PC-3 (cell line): ENCODE data around the gene FBXO45. TPM values are rescaled to one million over a fixed set of nuclear protein-coding genes. Genes with fewer than 3 reads are reported as not detected.

ENCODE experiments used
- ATAC-seq: fragments of 200-7000 bp; cut with Tn5 transposase; 2 replicates; pipeline ENCODE4 v1.9.1; 2020; ENCODE audit warnings: mild to moderate bottlenecking, moderate library complexity
- BruUV-seq: library from RNA; stranded (reverse); fragments of 400-500 nt; replicated peaks from 2 replicates; lab custom pipeline; 2021; lab: Mats Ljungman, UMichigan
- CTCF ChIA-PET: fragments of 300-600 bp; sonication (Branson Sonifier 250); formaldehyde crosslinking; loops from one replicate; lab custom pipeline; 2022; ENCODE audit warnings: antibody characterized with exemption; lab: Charles Lee
- POLR2A ChIA-PET: fragments of 300-600 bp; sonication (Branson Sonifier 250); formaldehyde crosslinking; loops from one replicate; lab custom pipeline; 2022; ENCODE audit warnings: antibody characterized with exemption; ENCODE audit not compliant: unreplicated experiment; lab: Charles Lee
- DNase-seq: peaks from one replicate; pipeline ENCODE4 v3.0.0-alpha.2; 2015
- H2AFZ ChIP-seq: fragments of 300-600 bp; sonication (generic); 2 replicates; pipeline ENCODE4 v1.6.0; 2016; ENCODE audit warnings: antibody characterized with exemption, low read length
- H3F3A ChIP-seq: fragments of 300-600 bp; sonication (generic); one replicate; pipeline ENCODE4 v1.6.0; 2017; ENCODE audit warnings: antibody characterized with exemption, low read length, control low read depth, mild to moderate bottlenecking; ENCODE audit not compliant: unreplicated experiment
- H3K27ac ChIP-seq: fragments of 300-600 bp; sonication (generic); 2 replicates; pipeline ENCODE4 v1.5.1; 2016; ENCODE audit warnings: mild to moderate bottlenecking, low read length
- H3K27me3 ChIP-seq: fragments of 300-600 bp; sonication (generic); 2 replicates; pipeline ENCODE4 v1.6.1; 2016; ENCODE audit warnings: low read length, mixed read lengths
- H3K36me3 ChIP-seq: fragments of 300-600 bp; sonication (generic); 2 replicates; pipeline ENCODE4 v1.6.1; 2016; ENCODE audit warnings: low read depth, mixed run types, low read length, mixed read lengths
- H3K4me1 ChIP-seq: fragments of 300-600 bp; sonication (generic); 2 replicates; pipeline ENCODE4 v1.5.1; 2016; ENCODE audit warnings: low read length; ENCODE audit not compliant: insufficient read depth
- H3K4me2 ChIP-seq: fragments of 300-600 bp; sonication (generic); 2 replicates; pipeline ENCODE4 v1.6.0; 2016; ENCODE audit warnings: low read length
- H3K4me3 ChIP-seq: fragments of 300-600 bp; sonication (generic); 2 replicates; pipeline ENCODE4 v1.5.1; 2016; ENCODE audit warnings: mild to moderate bottlenecking, low read length, mixed read lengths
- H3K79me2 ChIP-seq: fragments of 300-600 bp; sonication (generic); 2 replicates; pipeline ENCODE4 v1.6.1; 2017; ENCODE audit warnings: low read length, mixed read lengths
- H3K9ac ChIP-seq: fragments of 300-600 bp; sonication (generic); 2 replicates; pipeline ENCODE4 v1.6.0; 2016; ENCODE audit warnings: mild to moderate bottlenecking, low read length
- H3K9me2 ChIP-seq: fragments of 300-600 bp; sonication (generic); replicated peaks from 2 replicates; pipeline ENCODE4 v1.6.1; 2016; ENCODE audit warnings: mixed run types, low read length, mixed read lengths
- H3K9me3 ChIP-seq: fragments of 300-600 bp; sonication (generic); 2 replicates; pipeline ENCODE4 v1.6.1; 2016; ENCODE audit warnings: low read length, mixed read lengths
- H4K20me1 ChIP-seq: fragments of 300-600 bp; sonication (generic); 2 replicates; pipeline ENCODE4 v1.6.1; 2016; ENCODE audit warnings: low read length, mixed read lengths
- CTCF ChIP-seq: fragments of 300-600 bp; sonication (generic); conservative IDR thresholded peaks from 2 replicates; pipeline ENCODE4 v1.5.1; 2017; ENCODE audit warnings: antibody characterized with exemption, low read depth, mild to moderate bottlenecking, low read length
- EZH2 ChIP-seq: fragments of 300-600 bp; sonication (generic); IDR thresholded peaks from one replicate; pipeline ENCODE4 v1.6.1; 2017; ENCODE audit warnings: antibody characterized with exemption, mild to moderate bottlenecking, low read length; ENCODE audit not compliant: unreplicated experiment
- EZH2phosphoT487 ChIP-seq: fragments of 300-600 bp; sonication (generic); IDR thresholded peaks from 2 replicates; pipeline ENCODE4 v1.6.1; 2018; ENCODE audit warnings: mild to moderate bottlenecking, antibody characterized with exemption, low read length, borderline replicate concordance
- intact Hi-C: fragments of 100-400 bp; cut with micrococcal nuclease; formaldehyde crosslinking; loops from 2 replicates; pipeline ENCODE4 v1.9.0; 2023
- total RNA-seq: library from RNA; depleted of rRNA; stranded (reverse); fragments of >200 nt; gene quantifications from 2 replicates; pipeline ENCODE4 v1.2.3, GENCODE V29; 2014

FBXO45 gene
- total RNA-seq, 1 experiment from 2014 or later: 20.8 TPM

GRCh38 chr3:196620161-196620604 lies 51.7 kb downstream of the FBXO45 start:
- Histone ChIP-seq H3K9ac (no peak overlapping the region), H3K9me3 (no peaks in the 10 kb centered on the region), H3K4me2 (no peak overlapping the region), H3K9me2 (no peaks in the 10 kb centered on the region), H3F3A (no peaks in the 10 kb centered on the region), H4K20me1 (no peaks in the 10 kb centered on the region), H3K4me3 (no peak overlapping the region), H3K27me3 (no peaks in the 10 kb centered on the region), H3K79me2 (no peaks in the 10 kb centered on the region), H2AFZ (no peak overlapping the region), H3K27ac (no peak overlapping the region), H3K4me1 (no peaks in the 10 kb centered on the region), H3K36me3 (no peaks in the 10 kb centered on the region)
- intact Hi-C loops: no loop called here
- POLR2A ChIA-PET: no interaction called here
- no peak for ATAC-seq
- CTCF ChIA-PET: no interaction called here
- no TSS peak for BruUV-seq
- DNase-seq: no peak
- TF ChIP-seq EZH2phosphoT487 (no peak), EZH2 (no peak), CTCF (no peak)

DNA sequence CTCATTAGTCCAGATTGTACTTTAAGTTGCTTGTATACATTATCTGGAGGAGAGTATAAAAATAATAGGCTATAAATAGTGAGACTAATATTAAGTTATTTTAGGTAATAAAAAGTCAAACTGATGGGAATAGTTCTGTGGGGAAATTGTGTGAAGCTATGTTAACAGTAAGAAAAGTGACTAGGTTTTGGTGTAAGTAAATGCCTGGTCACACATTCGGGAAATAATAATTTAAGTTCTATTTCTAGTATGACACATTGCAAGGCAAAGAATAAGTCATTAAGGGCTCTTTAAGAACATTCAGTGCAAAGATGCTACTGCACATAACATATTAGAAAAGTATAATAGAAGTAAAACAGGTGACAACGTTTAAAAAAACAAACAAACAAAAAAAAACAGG lies 52.2 kb downstream of the FBXO45 start:
- Histone ChIP-seq H3K27ac (no peak overlapping the region), H4K20me1 (no peaks in the 10 kb centered on the region), H3K9ac (no peak overlapping the region), H3K9me3 (no peaks in the 10 kb centered on the region), H3K9me2 (no peaks in the 10 kb centered on the region), H3F3A (no peaks in the 10 kb centered on the region), H3K27me3 (no peaks in the 10 kb centered on the region), H3K4me3 (no peak overlapping the region), H3K4me1 (no peaks in the 10 kb centered on the region), H3K4me2 (no peak overlapping the region), H3K79me2 (no peaks in the 10 kb centered on the region), H3K36me3 (no peaks in the 10 kb centered on the region), H2AFZ (no peak overlapping the region)
- ChIA-PET CTCF (no interaction called here), POLR2A (no interaction called here)
- no peak for TF ChIP-seq EZH2phosphoT487
- ATAC-seq (no peak), DNase-seq (no peak)
- intact Hi-C loops: no loop called here
- no TSS peak for BruUV-seq

- H3K27ac ChIP-seq: no peak overlapping the region
- BruUV-seq: no TSS peak
- ChIA-PET POLR2A (no interaction called here), CTCF (no interaction called here)
- H3K4me3 ChIP-seq: no peak overlapping the region
- no peak overlapping the region for H3K4me2 ChIP-seq
- TF ChIP-seq EZH2 (no peak), EZH2phosphoT487 (no peak), CTCF (no peak)
- no peaks in the 10 kb centered on the region for H3K79me2 ChIP-seq
- H3K27me3 ChIP-seq: no peaks in the 10 kb centered on the region
- H3K9me3 ChIP-seq: no peaks in the 10 kb centered on the region
- no peaks in the 10 kb centered on the region for H3K4me1 ChIP-seq
- no peaks in the 10 kb centered on the region for H3K36me3 ChIP-seq
- H3F3A ChIP-seq: no peaks in the 10 kb centered on the region
- DNase-seq: no peak
- no peak overlapping the region for H3K9ac ChIP-seq
- H4K20me1 ChIP-seq: no peaks in the 10 kb centered on the region
- H2AFZ ChIP-seq: no peak overlapping the region
- intact Hi-C loops: no loop called here
- H3K9me2 ChIP-seq: 0 out of 2 replicates have a peak, but pooled peaks cover 2% of the 10 kb centered on the region
- ATAC-seq: no peak
These were observed 53.2 kb downstream of the FBXO45 start for GRCh38 chr3:196621611-196622010.
